ENCODE measurements around the gene NRAS. TPM values are rescaled to one million over a fixed set of nuclear protein-coding genes. Genes with fewer than 3 reads are reported as not detected.

NRAS gene
- total and polyA plus RNA-seq, 9 of the 15 experiments (the other 6 are each of a cell fraction or from before 2014, with no cell fraction given), result 40.7 to 94.5 (median 75.4) TPM

- CTCF ChIA-PET (ENCODE audit: low intra/inter-chr PET ratio), result no interaction called here
- 91% methylated on average over 1 of the region's 1 CpG for WGBS (ENCODE audit: insufficient coverage, low coverage, missing lambda C conversion rate)
- POLR2A ChIA-PET, result interaction anchor here (0.6 kb wide), 1 partner anchor 34 kb away, joined by 3 read pairs; no protein-coding TSS in a partner anchor
- ATAC-seq (no peak), FAIRE-seq (no peak), DNase-seq (ENCODE audit: extremely low read depth in 1 of 4, low spot score in 3 of 4) (no peak)
- H2AFZ ChIP-seq (ENCODE audit: low read depth, low read length), result no peak overlapping the region
- TF ChIP-seq KAT2B (IDR thresholded peaks at IDR 0.05; ENCODE audit: low read depth, low read length) (no peak), NFE2 (IDR thresholded peaks at IDR 0.05; ENCODE audit: low read depth) (peak; percentile 53; the same call in 1 of the 2 replicates), TBL1XR1 (IDR thresholded peaks at IDR 0.05; ENCODE audit: low read length in 2 of 2) (no peak), C11orf30 (IDR thresholded peaks at IDR 0.05; ENCODE audit: low read depth) (peak; percentile 48), ZNF316 (IDR thresholded peaks at IDR 0.05) (peak; percentile 73), ZNF639 (CRISPR knock-in tag; conservative IDR thresholded peaks at IDR 0.05 in 1 of 2, IDR thresholded peaks at IDR 0.05 in 1 of 2) (no peak), MAFF (IDR thresholded peaks at IDR 0.05; ENCODE audit: low read length) (0 out of 2 replicates have a peak, but pooled peaks have one; percentile 20), MAFG (tag; conservative IDR thresholded peaks at IDR 0.05) (peak; percentile 61)
- BruUV-seq (replicated peaks), result no TSS peak
- H3K4me2 ChIP-seq (ENCODE audit: insufficient read depth, low read length), result no peak overlapping the region
- in situ Hi-C loops (cut with MboI), result no loop called here
- H3K4me1 ChIP-seq (replicated peaks in 1 of 2; ENCODE audit: control insufficient read depth in 2 of 2, insufficient read depth in 2 of 2, low read length in 2 of 2), result no peaks in the 10 kb centered on the region
- no peak overlapping the region for H3K9ac ChIP-seq (ENCODE audit: insufficient read depth in 1 of 2, low read depth in 2 of 2, low read length in 2 of 2)
- H3K79me2 ChIP-seq (ENCODE audit: control insufficient read depth, insufficient read depth, low read length), result peaks cover 84% of the 10 kb centered on the region
- no peaks in the 10 kb centered on the region for H3K9me3 ChIP-seq (replicated peaks; ENCODE audit: control insufficient read depth, insufficient read depth, low read depth, low read length)
- 0 out of 2 replicates have a peak, but pooled peaks cover 3% of the 10 kb centered on the region for H4K20me1 ChIP-seq (replicated peaks; ENCODE audit: control insufficient read depth, insufficient read depth, low read length)
- no peaks in the 10 kb centered on the region for H3K9me1 ChIP-seq (ENCODE audit: control insufficient read depth, insufficient read depth, low read length)
- intact Hi-C loops (cut with micrococcal nuclease), result no loop called here
- no peaks in the 10 kb centered on the region for H3K27me3 ChIP-seq (ENCODE audit: control insufficient read depth in 2 of 2, insufficient read depth in 2 of 2, low read length in 2 of 2)
- no peak overlapping the region for H3K27ac ChIP-seq (ENCODE audit: extremely low read depth, low read depth, low read length)
- no peak overlapping the region for H3K4me3 ChIP-seq
- H3K36me3 ChIP-seq (ENCODE audit: control insufficient read depth, insufficient read depth, low read length), result peaks cover 96% of the 10 kb centered on the region
Observed at GRCh38 chr1:114740331-114740730, 23.8 kb upstream of the NRAS start.
